ENCODE measurements around the gene KCNQ4. TPM values are rescaled to one million over a fixed set of nuclear protein-coding genes. Genes with fewer than 3 reads are reported as not detected.

Gene KCNQ4
- total and polyA plus RNA-seq, 10 of the 15 experiments (the other 5 are each of a cell fraction or from before 2014, with no cell fraction given) = 0.04 to 0.18 (median 0.08) TPM; not detected in 2

DNA sequence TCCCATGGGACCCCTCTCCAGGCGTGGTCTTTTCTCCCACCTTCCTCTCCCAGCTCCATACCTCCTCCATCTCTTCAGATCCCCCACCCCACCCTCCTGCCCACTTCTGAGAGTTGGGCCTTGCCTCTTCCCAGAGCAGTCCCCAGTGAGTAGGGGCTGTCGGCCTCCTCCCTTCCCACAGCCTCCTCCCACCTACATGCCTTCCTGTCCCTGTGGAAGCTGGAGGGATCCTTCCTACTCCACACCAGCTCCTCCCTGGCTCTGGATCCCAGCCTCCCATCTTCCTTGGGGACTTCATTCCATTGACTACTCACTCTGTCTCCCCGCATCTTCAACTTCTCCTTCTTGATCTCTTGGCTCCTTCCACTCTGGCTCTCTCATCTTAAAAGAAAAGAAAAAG lies 24.9 kb downstream of the KCNQ4 start:
- no peaks in the 10 kb centered on the region for H3K79me2 ChIP-seq (ENCODE audit: control insufficient read depth, insufficient read depth, low read length)
- SMC1A ChIA-PET (ENCODE audit: uncharacterized antibody, unreplicated experiment) = interaction anchor here (0.9 to 2.9 kb wide), 3 partner anchors 13 to 56 kb away, joined by 3 to 13 read pairs (median 3); no protein-coding TSS in a partner anchor
- no peak overlapping the region for H3K9ac ChIP-seq (ENCODE audit: control insufficient read depth, insufficient read depth, low read length)
- DNase-seq (ENCODE audit: low read depth, low spot score) = no peak
- H3K36me3 ChIP-seq (ENCODE audit: control insufficient read depth in 2 of 2, insufficient read depth in 2 of 2, low read length in 1 of 2) = no peaks in the 10 kb centered on the region
- H3K27ac ChIP-seq (ENCODE audit: control insufficient read depth, insufficient read depth) = no peak overlapping the region; the same call in 1 of the 2 replicates
- H3K9me3 ChIP-seq (replicated peaks; ENCODE audit: control insufficient read depth, insufficient read depth, low read length) = no peaks in the 10 kb centered on the region; the same call in 2 of the 3 replicates
- no peaks in the 10 kb centered on the region for H4K20me1 ChIP-seq (ENCODE audit: control insufficient read depth, insufficient read depth)
- TF ChIP-seq BMI1 (IDR thresholded peaks at IDR 0.05; ENCODE audit: borderline replicate concordance) (no peak), TBL1XR1 (IDR thresholded peaks at IDR 0.05; ENCODE audit: low read depth, low read length) (no peak), ZNF207 (IDR thresholded peaks at IDR 0.05; ENCODE audit: borderline replicate concordance) (no peak), DPF2 (IDR thresholded peaks at IDR 0.05) (no peak), NFXL1 (IDR thresholded peaks at IDR 0.05; ENCODE audit: borderline replicate concordance) (no peak)
- no peak for FAIRE-seq
- H2AFZ ChIP-seq (ENCODE audit: control insufficient read depth, low read depth, low read length) = no peak overlapping the region
- no peak overlapping the region for H3K4me2 ChIP-seq (ENCODE audit: control insufficient read depth, insufficient read depth)
- BruUV-seq (replicated peaks) = no TSS peak
- in situ Hi-C loops (cut with MboI) (no loop called here), intact Hi-C loops (cut with micrococcal nuclease; ENCODE audit: unreplicated experiment) (no loop called here)
- ATAC-seq = no peak
- peaks cover 24% of the 10 kb centered on the region for H3K4me1 ChIP-seq (ENCODE audit: control insufficient read depth, insufficient read depth, low read length)
- POLR2A ChIA-PET = interaction anchor here (0.6 to 1.7 kb wide), 3 partner anchors 12 to 117 kb away, joined by 3 to 4 read pairs (median 3); partner anchors contain the start of gene NFYC
- CTCF ChIA-PET = interaction anchor here (2.9 kb wide), 1 partner anchor 35 kb away, joined by 20 read pairs; no protein-coding TSS in a partner anchor
- H3K27me3 ChIP-seq (replicated peaks in 1 of 2; ENCODE audit: control insufficient read depth in 2 of 2, insufficient read depth in 2 of 2, low read length in 1 of 2) = no peaks in the 10 kb centered on the region
- RAD21 ChIA-PET (ENCODE audit: unreplicated experiment) = no interaction called here
- 57% methylated on average over 3 of the region's 3 CpGs for WGBS (ENCODE audit: insufficient coverage, insufficient replicate concordance, low lambda C conversion rate, missing lambda C conversion rate)
- no peak overlapping the region for H3K4me3 ChIP-seq

DNA sequence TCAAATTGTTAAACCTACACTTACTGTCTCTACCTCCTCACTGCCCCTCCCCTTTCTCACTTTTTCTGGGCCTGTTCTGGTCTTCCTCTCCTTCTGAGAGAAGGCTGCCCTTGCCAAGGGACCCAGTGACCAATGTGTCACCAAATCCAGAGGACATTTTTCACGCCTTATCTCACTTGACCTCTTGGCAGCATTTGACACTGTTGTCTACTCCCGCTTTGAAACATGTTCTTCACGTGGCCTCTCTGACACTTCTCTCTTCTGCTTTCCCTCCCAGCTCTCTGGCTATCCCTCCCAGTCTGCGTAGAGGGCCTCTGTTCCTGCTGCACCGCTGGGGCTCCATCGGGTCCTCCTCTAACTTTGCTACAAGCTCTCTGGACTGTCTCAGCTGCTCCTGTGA lies 25.3 kb downstream of the KCNQ4 start:
- in situ Hi-C loops (cut with MboI) (no loop called here), intact Hi-C loops (cut with micrococcal nuclease; ENCODE audit: unreplicated experiment) (no loop called here)
- H3K27me3 ChIP-seq (replicated peaks in 1 of 2; ENCODE audit: control insufficient read depth in 2 of 2, insufficient read depth in 2 of 2, low read length in 1 of 2) = no peaks in the 10 kb centered on the region
- 51% methylated on average over 6 of the region's 6 CpGs for WGBS (ENCODE audit: insufficient coverage, insufficient replicate concordance, low lambda C conversion rate, missing lambda C conversion rate)
- peak; percentile 68 for FAIRE-seq
- ChIA-PET RAD21 (ENCODE audit: unreplicated experiment) (no interaction called here), CTCF (interaction anchor here (1.0 to 2.9 kb wide), 2 partner anchors 36 to 44 kb away, joined by 3 to 20 read pairs; no protein-coding TSS in a partner anchor), SMC1A (ENCODE audit: uncharacterized antibody, unreplicated experiment) (interaction anchor here (0.9 to 2.9 kb wide), 4 partner anchors 14 to 56 kb away, joined by 3 to 13 read pairs (median 3); no protein-coding TSS in a partner anchor), POLR2A (interaction anchor here (0.5 to 1.7 kb wide), 4 partner anchors 12 to 118 kb away, joined by 3 to 4 read pairs (median 3); partner anchors contain the start of gene NFYC)
- H3K4me1 ChIP-seq (ENCODE audit: control insufficient read depth, insufficient read depth, low read length) = peaks cover 19% of the 10 kb centered on the region
- peak; percentile 45 for ATAC-seq
- no peak overlapping the region for H3K4me3 ChIP-seq
- H3K79me2 ChIP-seq (ENCODE audit: control insufficient read depth, insufficient read depth, low read length) = no peaks in the 10 kb centered on the region
- H3K4me2 ChIP-seq (ENCODE audit: control insufficient read depth, insufficient read depth) = no peak overlapping the region
- peak overlapping the region; percentile 64 for H3K27ac ChIP-seq (ENCODE audit: control insufficient read depth, insufficient read depth)
- no peaks in the 10 kb centered on the region for H3K36me3 ChIP-seq (ENCODE audit: control insufficient read depth in 2 of 2, insufficient read depth in 2 of 2, low read length in 1 of 2)
- TF ChIP-seq SIN3A (IDR thresholded peaks at IDR 0.05; ENCODE audit: low read depth, low read length) (no peak), EED (IDR thresholded peaks at IDR 0.05; ENCODE audit: low read depth) (no peak), NRF1 (conservative IDR thresholded peaks at IDR 0.05; ENCODE audit: low read depth, low read length) (no peak), ZNF274 (IDR thresholded peaks at IDR 0.05; ENCODE audit: insufficient read depth, insufficient read length) (no peak), CBX5 (IDR thresholded peaks at IDR 0.05; ENCODE audit: low read depth) (no peak), TAF1 (IDR thresholded peaks at IDR 0.05; ENCODE audit: borderline replicate concordance, low read depth, low read length) (no peak), BHLHE40 (IDR thresholded peaks at IDR 0.05; ENCODE audit: borderline replicate concordance in 1 of 2, low read depth in 2 of 2, low read length in 1 of 2) (peak in 1 of 2 experiments; percentile 21; a peak in 1 of 4 replicates)
- TF ChIP-seq, protein P1, sequence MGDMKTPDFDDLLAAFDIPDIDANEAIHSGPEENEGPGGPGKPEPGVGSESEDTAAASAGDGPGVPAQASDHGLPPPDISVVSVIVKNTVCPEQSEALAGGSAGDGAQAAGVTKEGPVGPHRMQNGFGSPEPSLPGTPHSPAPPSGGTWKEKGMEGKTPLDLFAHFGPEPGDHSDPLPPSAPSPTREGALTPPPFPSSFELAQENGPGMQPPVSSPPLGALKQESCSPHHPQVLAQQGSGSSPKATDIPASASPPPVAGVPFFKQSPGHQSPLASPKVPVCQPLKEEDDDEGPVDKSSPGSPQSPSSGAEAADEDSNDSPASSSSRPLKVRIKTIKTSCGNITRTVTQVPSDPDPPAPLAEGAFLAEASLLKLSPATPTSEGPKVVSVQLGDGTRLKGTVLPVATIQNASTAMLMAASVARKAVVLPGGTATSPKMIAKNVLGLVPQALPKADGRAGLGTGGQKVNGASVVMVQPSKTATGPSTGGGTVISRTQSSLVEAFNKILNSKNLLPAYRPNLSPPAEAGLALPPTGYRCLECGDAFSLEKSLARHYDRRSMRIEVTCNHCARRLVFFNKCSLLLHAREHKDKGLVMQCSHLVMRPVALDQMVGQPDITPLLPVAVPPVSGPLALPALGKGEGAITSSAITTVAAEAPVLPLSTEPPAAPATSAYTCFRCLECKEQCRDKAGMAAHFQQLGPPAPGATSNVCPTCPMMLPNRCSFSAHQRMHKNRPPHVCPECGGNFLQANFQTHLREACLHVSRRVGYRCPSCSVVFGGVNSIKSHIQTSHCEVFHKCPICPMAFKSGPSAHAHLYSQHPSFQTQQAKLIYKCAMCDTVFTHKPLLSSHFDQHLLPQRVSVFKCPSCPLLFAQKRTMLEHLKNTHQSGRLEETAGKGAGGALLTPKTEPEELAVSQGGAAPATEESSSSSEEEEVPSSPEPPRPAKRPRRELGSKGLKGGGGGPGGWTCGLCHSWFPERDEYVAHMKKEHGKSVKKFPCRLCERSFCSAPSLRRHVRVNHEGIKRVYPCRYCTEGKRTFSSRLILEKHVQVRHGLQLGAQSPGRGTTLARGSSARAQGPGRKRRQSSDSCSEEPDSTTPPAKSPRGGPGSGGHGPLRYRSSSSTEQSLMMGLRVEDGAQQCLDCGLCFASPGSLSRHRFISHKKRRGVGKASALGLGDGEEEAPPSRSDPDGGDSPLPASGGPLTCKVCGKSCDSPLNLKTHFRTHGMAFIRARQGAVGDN (IDR thresholded peaks at IDR 0.05) = peak; percentile 91
- BruUV-seq (replicated peaks) = TSS peak; percentile 93
- peak overlapping the region; percentile 43 for H2AFZ ChIP-seq (ENCODE audit: control insufficient read depth, low read depth, low read length)
- no peak for DNase-seq (ENCODE audit: low read depth, low spot score)
- H3K9me3 ChIP-seq (replicated peaks; ENCODE audit: control insufficient read depth, insufficient read depth, low read length) = no peaks in the 10 kb centered on the region; the same call in 2 of the 3 replicates
- H3K9ac ChIP-seq (ENCODE audit: control insufficient read depth, insufficient read depth, low read length) = no peak overlapping the region
- H4K20me1 ChIP-seq (ENCODE audit: control insufficient read depth, insufficient read depth) = no peaks in the 10 kb centered on the region

Measured in GM12878 (cell line).